GM19099 (cell line): Measurements from ENCODE around the gene CLDN12.
A peak's percentile ranks its signal among the peaks of the same experiment; 100 is the strongest.

Source experiments
- POLR2A ChIP-seq: IDR thresholded peaks from 3 replicates; pipeline ENCODE4 v1.6.1; 2011; ENCODE audit warnings: low read depth; ENCODE audit not compliant: insufficient read length; ENCODE audit errors: extremely low read depth

The CLDN12 gene

DNA sequence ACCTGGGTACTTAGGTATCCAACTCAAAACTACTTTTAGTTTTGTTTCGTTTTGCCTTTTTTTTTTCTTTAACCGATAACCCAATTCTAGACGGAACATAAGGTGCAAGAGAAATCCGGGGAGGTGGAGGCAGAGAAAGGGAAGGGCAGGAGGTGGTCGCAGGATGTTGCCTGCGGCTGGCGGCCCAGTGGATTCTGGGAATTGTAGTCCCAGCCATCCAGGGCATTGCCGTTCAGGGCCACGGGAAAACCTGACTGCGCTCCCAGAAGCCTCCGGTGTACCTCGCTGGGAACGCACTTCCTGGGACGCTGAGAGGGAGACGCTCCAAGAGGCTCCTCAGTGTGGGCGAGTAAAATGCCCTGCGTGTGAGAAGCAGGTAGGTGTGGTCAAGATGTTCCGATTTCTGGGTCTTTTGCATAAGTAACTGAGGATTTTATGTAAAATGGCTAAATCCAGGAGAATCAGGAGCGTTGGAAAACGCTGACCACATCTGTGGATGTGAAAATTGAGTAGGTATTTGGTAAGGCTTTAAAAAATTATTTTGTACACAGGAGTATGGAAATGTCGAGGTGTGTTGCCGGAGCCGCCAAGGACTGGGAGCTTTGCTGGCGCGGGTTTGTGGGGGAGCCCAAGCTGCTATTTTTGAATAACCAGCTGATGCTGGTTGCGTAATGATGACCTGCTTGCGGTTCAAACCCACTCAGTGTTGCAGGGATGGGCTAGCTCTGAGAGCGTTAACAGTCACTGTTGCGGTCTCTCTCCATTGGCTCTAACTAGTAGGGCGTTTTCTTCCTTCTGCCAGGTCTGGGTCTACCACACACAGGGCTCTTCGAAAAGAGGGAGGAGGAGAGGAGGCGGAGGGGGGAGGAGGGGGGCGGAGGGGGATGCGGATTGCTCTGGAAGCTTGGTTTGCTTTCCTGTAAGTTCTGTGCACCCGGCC lies at the start of gene CLDN12:
Gene CLDN12 (plus strand): TSS at position 288 of the 940 bp plus-strand sequence. CDS start 9,216 bp downstream, outside the sequence.
- peak; percentile 53 for TF ChIP-seq POLR2A

DNA sequence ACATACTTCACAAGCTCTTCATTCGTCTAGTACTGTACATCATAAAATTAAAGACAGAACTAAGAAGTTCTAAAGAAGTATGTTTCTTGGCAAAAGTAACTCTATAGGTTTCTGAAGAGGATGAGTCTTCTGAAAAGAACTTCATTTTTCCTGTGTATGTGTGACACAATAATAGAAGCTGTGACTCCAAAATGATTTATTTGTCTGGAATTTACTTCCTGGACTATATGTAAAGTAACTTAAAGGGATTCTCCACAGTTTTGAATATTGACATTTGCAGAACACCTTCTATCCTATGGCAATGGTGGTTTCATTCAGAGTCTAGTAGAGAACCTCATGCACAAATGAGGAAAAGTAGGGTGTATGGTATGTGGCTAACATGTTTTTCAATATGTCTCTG lies 19.8 kb upstream of the CLDN12 start:
- no peak for TF ChIP-seq POLR2A

DNA sequence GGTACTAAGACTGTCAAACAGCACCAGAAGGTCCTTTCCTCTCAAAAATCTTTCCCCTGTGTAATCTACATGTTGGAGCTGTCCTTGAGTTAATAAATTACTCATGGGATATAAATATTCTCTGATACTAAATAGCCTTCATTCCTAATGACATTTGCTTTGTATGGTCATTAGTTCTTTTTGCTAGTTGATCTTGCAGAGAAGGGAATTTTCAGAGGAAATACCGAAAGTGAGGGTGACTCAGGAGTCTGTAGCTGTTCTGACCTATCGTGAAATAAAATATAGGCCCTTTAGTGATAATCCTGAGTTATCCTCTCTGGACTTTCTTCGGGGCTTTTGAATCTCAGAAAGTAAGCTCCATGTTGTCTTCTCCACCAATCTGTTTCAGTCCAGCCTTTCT lies 19.4 kb upstream of the CLDN12 start:
- no peak for TF ChIP-seq POLR2A

DNA sequence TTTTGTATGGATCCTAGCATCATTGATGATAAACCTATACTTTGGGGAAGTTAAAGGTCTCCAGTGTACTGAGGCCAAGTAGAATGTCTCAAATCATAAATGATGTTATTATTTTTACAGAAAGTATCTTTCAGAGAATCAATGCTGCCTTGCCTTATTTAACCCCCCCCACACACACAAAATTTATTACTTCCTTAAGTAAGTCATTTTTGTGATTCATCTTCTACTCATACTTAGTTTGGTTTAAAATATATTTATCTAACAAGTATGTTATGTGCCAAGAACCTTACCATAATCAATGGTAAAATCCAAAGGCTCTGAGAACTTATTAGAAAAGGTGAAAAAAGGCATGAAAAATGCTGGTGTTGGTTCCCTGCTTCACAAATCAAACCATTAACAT lies 18.8 kb upstream of the CLDN12 start:
- TF ChIP-seq POLR2A, result no peak

DNA sequence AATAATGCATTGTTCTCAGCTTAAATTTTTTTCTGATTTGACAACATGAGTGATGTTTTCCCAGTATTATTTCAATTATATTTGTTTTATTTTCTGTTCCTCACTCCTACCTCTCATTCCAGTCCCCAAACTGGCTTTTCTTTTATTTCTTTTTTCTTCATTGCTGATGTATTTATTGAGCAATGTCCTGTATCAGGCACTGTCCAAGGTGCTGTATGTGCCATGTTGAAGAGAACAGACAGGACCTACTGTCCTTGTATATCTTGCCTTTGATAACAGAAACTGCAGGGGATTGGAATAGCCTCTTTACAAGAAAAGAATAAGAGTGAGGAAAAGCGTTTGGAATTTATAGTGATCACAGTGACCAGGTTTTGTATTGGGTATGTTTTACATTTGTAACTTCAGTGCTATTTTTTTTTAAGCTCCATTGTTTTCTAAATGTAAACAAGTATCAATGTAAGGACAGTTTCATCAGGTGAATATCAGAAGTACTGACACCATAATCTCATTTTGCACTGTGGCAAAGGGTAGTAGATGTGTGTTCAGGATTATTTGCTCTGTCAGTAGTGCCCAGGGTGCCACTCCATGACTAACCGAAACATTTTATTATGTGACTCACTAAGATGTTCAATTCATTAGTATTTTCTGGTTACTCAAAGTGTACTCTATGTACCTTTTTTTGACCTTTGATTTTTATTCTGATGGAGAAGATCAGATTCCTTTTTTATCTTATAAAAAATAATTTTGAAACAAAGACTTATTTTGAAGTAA lies 15.6 kb upstream of the CLDN12 start:
- TF ChIP-seq POLR2A, result no peak

DNA sequence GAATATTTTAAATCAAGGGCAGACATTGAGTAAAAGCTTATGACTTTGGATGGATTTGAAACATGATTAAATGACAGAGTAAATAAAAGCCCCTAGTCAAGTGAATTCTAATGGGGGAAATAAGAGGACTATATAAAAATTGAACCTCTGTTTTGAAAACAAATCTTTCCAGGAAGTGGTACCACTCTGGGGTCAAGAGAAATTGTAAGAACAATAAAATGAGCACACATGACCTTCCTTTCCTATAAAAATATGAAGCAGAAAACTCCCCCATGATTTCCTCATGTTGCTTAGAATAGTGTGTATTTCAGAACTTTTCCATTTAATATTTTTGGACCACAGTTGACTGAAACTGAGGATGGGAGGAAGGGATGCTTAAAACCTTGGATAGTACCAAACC lies 12.3 kb upstream of the CLDN12 start:
- TF ChIP-seq POLR2A, result no peak

- no peak for TF ChIP-seq POLR2A
Measured at GRCh38 chr7:90391488-90391887, 11.8 kb upstream of the CLDN12 start.

GRCh38 chr7:90396420-90396819 lies 6.8 kb upstream of the CLDN12 start:
- TF ChIP-seq POLR2A, result no peak

GRCh38 chr7:90401989-90402388 lies 1.3 kb upstream of the CLDN12 start:
- TF ChIP-seq POLR2A, result no peak

DNA sequence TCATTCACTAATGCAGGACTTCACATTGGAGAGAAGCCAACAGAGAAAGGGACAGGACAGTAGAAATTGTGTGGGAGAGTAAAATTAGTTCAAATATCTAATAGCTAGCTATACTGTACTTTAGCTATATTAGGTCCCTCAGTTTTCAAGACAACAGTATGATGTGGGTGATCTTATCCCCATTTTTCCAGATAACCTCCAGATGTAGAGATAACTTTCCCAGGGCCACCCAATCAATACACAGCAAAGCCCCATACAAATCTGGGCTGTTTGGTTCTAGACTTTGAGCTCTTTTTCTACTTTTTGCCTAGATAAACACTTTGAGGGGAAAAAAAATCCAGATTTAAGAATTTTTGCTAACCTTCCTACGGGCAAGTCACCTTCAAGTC lies 482 bp upstream of the CLDN12 start:
- TF ChIP-seq POLR2A, result no peak

DNA sequence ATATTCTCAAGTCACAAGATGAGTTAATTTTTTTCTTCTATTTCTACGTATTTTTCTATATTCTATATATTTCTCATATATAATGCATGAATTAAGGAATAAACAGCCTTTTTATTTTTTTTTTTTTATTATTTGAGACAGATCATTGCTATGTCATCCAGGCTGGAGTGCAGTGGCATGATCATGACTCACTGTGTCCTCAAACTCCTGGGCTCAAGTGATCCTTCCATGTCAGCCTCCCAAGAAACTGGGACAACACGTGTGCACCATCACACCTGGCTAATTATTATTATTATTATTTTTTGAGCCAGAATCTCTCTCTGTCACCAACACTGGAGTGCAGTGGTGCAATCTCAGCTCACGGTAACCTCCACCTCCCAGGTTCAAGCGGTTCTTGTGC lies 1.5 kb downstream of the CLDN12 start:
- no peak for TF ChIP-seq POLR2A

GRCh38 chr7:90407484-90407821 lies 4.2 kb downstream of the CLDN12 start:
- no peak for TF ChIP-seq POLR2A

GRCh38 chr7:90408142-90408541 lies 4.9 kb downstream of the CLDN12 start:
- TF ChIP-seq POLR2A, result no peak

GRCh38 chr7:90409667-90410066 lies 6.4 kb downstream of the CLDN12 start:
- TF ChIP-seq POLR2A, result no peak

DNA sequence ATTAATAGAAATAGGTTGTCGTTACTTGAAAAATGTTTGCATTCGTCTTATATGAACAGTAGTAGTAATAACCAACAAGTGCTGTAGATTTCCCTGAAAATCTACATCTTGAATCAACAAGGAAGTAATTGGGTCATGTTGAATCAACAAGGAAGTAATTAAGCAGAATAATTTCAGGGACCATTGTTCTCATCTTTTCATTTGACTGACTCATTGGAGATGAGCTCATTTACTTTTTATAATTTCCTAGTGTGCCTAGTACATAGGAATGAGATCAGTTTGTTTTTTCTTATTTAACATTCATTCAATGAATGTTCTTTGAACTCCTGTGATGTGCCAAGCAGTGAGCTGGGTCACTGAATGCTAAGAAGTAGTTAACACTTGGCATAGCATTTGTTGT lies 8.2 kb downstream of the CLDN12 start:
- TF ChIP-seq POLR2A, result no peak
